NCI-H2227 (cell line): Measurements from ENCODE around the gene ARHGAP6.
"Not testable (repeated sequence)": the region's sequence is repeated elsewhere in the genome, so short reads cannot be mapped to it uniquely, and the experiment has no call there.

Experiments used
- DNase-seq: peaks from one replicate; lab custom pipeline; 2025; ENCODE audit not compliant: unreplicated experiment; lab: John Stamatoyannopoulos, UW

ARHGAP6 gene

GRCh38 chrX:11365426-11365825 is 300.3 kb downstream of the ARHGAP6 start:
- no peak for DNase-seq

GRCh38 chrX:11364835-11365234 is 300.9 kb downstream of the ARHGAP6 start:
- no peak for DNase-seq

- not testable (repeated sequence) for DNase-seq
These were observed 301.9 kb downstream of the ARHGAP6 start for GRCh38 chrX:11363825-11364224.

- no peak for DNase-seq
These were observed 302.6 kb downstream of the ARHGAP6 start for GRCh38 chrX:11363069-11363594.

DNA sequence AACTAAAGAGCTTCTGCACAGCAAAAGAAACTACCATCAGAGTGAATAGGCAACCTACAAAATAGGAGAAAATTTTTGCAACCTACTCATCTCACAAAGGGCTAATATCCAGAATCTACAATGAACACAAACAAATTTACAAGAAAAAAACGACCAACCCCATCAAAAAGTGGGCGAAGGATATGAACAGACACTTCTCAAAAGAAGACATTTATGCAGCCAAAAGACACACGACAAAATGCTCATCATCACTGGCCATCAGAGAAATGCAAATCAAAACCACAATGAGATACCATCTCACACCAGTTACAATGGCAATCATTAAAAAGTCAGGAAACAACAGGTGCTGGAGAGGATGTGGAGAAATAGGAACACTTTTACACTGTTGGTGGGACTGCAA is 304.1 kb downstream of the ARHGAP6 start:
- DNase-seq, result not testable (repeated sequence)

DNA sequence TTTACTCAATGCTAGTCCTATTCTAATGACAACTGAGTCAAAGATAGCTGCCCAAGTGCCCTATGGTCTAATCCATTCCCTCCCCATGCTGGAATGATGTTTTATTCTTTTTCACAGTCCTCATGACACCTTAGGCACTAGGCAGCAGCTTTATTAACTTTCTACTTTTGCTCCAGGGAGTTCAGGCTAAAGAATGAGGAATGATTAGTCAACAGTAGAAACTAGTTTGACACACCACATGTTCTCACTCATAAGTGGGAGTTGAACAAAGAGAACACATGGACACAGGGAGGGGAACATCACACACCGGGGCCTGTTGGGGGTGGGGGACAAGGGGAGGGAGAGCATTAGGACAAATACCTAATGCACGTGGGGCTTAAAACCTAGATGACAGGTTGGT is 309.8 kb downstream of the ARHGAP6 start:
- DNase-seq, result not testable (repeated sequence)

DNA sequence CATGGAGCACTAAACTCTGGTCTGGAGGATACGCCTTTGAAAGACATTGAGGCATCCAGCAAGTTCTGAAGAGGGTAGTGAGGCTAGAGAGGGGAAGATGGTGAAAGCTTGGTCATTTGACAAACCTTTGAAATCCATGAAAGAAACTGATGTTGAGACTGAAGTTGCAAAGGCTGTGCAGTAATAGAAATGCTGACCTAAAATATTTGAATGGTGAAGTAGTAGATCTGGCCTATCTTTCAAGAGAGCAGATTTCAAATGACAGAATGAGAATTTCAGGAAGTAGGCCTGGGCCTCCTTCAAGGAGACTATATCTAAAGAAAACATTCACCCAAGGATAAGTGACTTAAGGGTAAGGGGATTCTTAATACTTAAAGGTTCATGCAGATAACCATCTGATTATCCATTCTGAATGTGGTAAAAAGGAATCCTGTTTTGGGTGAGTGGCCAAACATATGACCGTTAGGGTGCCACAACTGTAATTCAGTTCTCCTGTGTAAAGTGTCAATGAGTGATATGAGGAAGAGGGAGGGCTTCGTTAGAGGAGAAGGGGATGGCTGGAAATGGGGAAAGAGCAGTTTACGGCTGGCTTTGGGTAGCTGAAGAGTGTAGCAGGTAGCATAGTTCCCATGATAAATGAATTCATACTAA is 310.3 kb downstream of the ARHGAP6 start:
- no peak for DNase-seq

GRCh38 chrX:11352296-11352741 is 313.4 kb downstream of the ARHGAP6 start:
- DNase-seq, result no peak

- DNase-seq, result no peak
These were observed 314.1 kb downstream of the ARHGAP6 start for GRCh38 chrX:11351375-11352295.

- DNase-seq, result no peak
These were observed 315.9 kb downstream of the ARHGAP6 start for GRCh38 chrX:11349661-11350337.

GRCh38 chrX:11349020-11349419 is 316.7 kb downstream of the ARHGAP6 start:
- no peak for DNase-seq

- DNase-seq, result no peak
These were observed 318.4 kb downstream of the ARHGAP6 start for GRCh38 chrX:11347300-11347699.

DNA sequence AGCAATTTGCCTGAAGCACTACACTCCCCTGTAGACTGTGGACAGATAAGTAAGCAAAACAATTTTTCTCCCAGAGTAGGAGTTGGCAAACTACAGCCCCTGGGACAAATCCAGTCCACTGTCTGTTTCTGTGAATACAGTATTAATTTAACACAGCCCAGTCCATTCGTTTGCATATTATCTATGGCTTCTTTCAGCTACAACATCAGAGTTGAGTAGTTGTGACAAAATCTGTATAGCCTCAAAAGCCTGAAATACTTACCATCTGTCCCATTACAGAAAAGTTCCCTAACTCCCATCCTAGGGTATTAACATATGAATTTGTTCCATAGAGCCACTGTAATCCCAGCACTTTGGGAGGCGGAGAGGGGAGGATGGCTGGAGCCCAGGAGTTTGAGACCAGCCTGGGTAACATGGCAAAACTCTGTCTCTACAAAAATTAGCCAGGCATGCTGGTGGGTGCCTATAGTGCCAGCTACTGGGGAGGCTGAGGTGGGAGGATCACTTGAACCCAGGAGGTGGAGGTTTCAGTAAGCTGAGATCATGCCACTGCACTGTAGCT is 319.5 kb downstream of the ARHGAP6 start:
- no peak for DNase-seq

DNA sequence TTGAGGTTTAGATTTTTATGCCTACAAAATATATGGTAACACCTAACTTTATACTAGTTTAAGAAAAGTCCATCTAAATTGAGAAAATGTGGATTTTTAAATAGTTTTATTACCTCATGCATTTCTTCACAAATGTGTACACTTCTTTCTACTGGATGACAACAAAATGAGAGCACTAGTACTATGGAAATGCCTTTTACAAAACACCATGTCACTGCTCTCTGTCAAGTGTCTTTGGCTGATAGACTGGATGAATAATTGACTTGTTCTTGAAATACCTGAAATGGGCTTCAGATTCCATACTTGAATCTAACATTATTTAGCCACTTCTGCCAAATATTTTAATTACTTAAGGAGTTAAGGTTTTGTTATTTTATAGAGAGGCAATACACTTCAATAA is 323.0 kb downstream of the ARHGAP6 start:
- no peak for DNase-seq

- DNase-seq, result no peak
These were observed 324.2 kb downstream of the ARHGAP6 start for GRCh38 chrX:11341274-11342201.

- DNase-seq, result no peak
These were observed 328.3 kb downstream of the ARHGAP6 start for GRCh38 chrX:11337292-11338009.

GRCh38 chrX:11336201-11336600 is 329.5 kb downstream of the ARHGAP6 start:
- DNase-seq, result no peak

- no peak for DNase-seq
These were observed 331.6 kb downstream of the ARHGAP6 start for GRCh38 chrX:11334165-11334564.

DNA sequence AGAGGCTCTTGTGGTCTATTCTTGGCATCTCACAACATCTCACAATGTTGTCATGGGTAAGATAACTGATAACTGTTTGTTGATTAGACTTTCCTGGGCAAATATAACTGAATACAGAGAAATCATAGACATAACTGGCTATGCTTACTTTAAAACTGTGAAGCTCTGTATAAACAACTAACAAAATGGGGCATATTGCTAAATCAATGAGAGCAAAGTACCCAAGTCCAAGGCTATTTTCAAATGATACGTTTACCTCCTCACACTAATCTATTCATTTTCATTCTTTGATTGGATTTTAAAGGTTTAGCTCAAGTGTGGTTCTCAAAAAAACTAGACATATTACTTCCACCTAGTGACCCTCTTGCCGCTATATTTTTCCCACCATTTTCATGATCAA is 333.9 kb downstream of the ARHGAP6 start:
- no peak for DNase-seq
